Fibroblast of lung (primary cell): ENCODE data around the gene PRM1. TPM values are rescaled to one million over a fixed set of nuclear protein-coding genes. Genes with fewer than 3 reads are reported as not detected.

Experiments
- DNase-seq, 2 donors: peaks; one replicate each; pipeline versions ENCODE4 v3.0.0 to v3.0.0-alpha.2; 2010; ENCODE audit warnings: low read depth in 2 of 2
- H2AFZ ChIP-seq: 2 replicates; pipeline ENCODE4 v1.5.1; 2012; ENCODE audit warnings: low read length, control low read depth, inconsistent platforms
- H3K27ac ChIP-seq: 2 replicates; pipeline ENCODE4 v1.5.1; 2011; ENCODE audit warnings: low read length, control low read depth; ENCODE audit not compliant: insufficient read depth
- H3K27me3 ChIP-seq: 2 replicates; pipeline ENCODE4 v1.5.1; 2011; ENCODE audit warnings: mild to moderate bottlenecking, low read length; ENCODE audit not compliant: control insufficient read depth, insufficient read depth
- H3K36me3 ChIP-seq: 2 replicates; pipeline ENCODE4 v1.5.1; 2011; ENCODE audit warnings: low read length; ENCODE audit not compliant: control insufficient read depth, insufficient read depth
- H3K4me1 ChIP-seq: 2 replicates; pipeline ENCODE4 v1.5.1; 2011; ENCODE audit warnings: low read length; ENCODE audit not compliant: control insufficient read depth, insufficient read depth; ENCODE audit errors: extremely low read depth
- H3K4me2 ChIP-seq: 2 replicates; pipeline ENCODE4 v1.5.1; 2011; ENCODE audit warnings: low read length, control low read depth; ENCODE audit not compliant: insufficient read depth; ENCODE audit errors: extremely low read depth
- H3K4me3 ChIP-seq, 4 experiments: fragments of 200-600 bp in 1 of 4; sonication (generic) in 1 of 4; replicated peaks in 1 of 4; 2 replicates each; pipeline ENCODE4 v1.5.1; 2011 to 2016; ENCODE audit warnings: low read length in 4 of 4, low read depth in 3 of 4, mild to moderate bottlenecking in 3 of 4, control low read depth in 2 of 4, inconsistent platforms in 1 of 4, mixed read lengths in 1 of 4; ENCODE audit not compliant: insufficient read depth in 1 of 4; ENCODE audit errors: control extremely low read depth in 1 of 4
- H3K79me2 ChIP-seq: 2 replicates; pipeline ENCODE4 v1.5.1; 2012; ENCODE audit warnings: mild to moderate bottlenecking, low read length, inconsistent platforms; ENCODE audit not compliant: control insufficient read depth, insufficient read depth
- H3K9ac ChIP-seq: 2 replicates; pipeline ENCODE4 v1.5.1; 2011; ENCODE audit warnings: mild to moderate bottlenecking, low read length, control low read depth; ENCODE audit not compliant: insufficient read depth
- H3K9me3 ChIP-seq: 2 replicates; pipeline ENCODE4 v1.5.1; 2012; ENCODE audit warnings: low read depth, low read length; ENCODE audit not compliant: control insufficient read depth, insufficient read depth
- H4K20me1 ChIP-seq: 2 replicates; pipeline ENCODE4 v1.5.1; 2011; ENCODE audit warnings: low read length; ENCODE audit not compliant: control insufficient read depth, insufficient read depth; ENCODE audit errors: extremely low read depth
- CTCF ChIP-seq, 2 donors: IDR thresholded peaks in 1 of 2; conservative IDR thresholded peaks in 1 of 2; 1 replicate in 1 of 2; 2 replicates in 1 of 2; pipeline ENCODE4 v1.5.1; 2011 to 2012; ENCODE audit warnings: low read length in 2 of 2, control low read depth in 1 of 2, inconsistent platforms in 1 of 2, low read depth in 1 of 2, mild to moderate bottlenecking in 1 of 2
- EZH2 ChIP-seq: IDR thresholded peaks from 2 replicates; pipeline ENCODE4 v1.5.1; 2012; ENCODE audit warnings: low read length, control low read depth, mild to moderate bottlenecking; ENCODE audit errors: missing control alignments
- polyA plus RNA-seq, 2 donors: library from polyadenylated mRNA; depleted of rRNA in 1 of 2; stranded (reverse) in 1 of 2; unstranded in 1 of 2; fragments of >200 nt; gene quantifications; 2 replicates each; pipeline ENCODE4 v1.2.1, GENCODE V29; 2011 to 2012; ENCODE audit warnings: missing spikeins in 1 of 2
- total RNA-seq: library from RNA; depleted of rRNA; stranded (reverse); fragments of >200 nt; gene quantifications from 2 replicates; pipeline ENCODE4 v1.2.1, GENCODE V29; 2014

PRM1 gene
- total and polyA plus RNA-seq, 2 donors (not counting 1 experiment from before 2014, with no cell fraction given) = not detected

- Histone ChIP-seq H2AFZ (no peak overlapping the region), H3K36me3 (no peaks in the 10 kb centered on the region)
These were observed 48.0 kb downstream of the PRM1 start for GRCh38 chr16:11232852-11233726.

DNA sequence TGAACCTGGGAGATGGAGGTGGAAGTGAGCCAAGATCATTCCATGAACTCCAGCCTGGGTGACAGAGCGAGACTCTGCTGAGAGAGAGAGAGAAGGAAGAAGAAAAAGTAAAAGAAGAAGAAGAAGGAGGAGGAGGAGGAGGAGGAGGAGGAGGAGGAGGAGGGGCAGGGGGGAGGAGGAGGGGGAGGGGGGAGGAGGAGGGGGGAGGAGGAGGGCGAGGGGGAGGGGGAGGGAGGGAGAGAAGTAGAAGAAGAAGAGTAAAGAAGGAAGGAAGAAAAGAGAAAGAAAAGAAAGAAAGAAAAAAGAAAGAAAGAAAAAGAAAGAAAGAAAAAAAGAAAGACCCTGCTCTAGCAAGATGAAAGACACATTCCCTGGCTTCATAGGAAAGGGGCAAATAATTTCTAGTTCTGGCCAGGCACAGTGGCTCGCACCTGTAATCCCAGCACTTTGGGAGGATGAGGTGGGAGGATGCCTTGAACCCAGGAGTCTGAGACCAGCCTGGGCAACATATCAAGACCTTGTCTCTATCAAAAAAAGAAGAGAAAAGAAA lies 48.8 kb downstream of the PRM1 start:
- Histone ChIP-seq H3K27me3 (no peaks in the 10 kb centered on the region), H3K27ac (no peak overlapping the region), H3K9ac (no peak overlapping the region), H2AFZ (no peak overlapping the region), H3K79me2 (no peaks in the 10 kb centered on the region), H3K9me3 (no peaks in the 10 kb centered on the region), H4K20me1 (no peaks in the 10 kb centered on the region), H3K4me1 (peaks cover 2% of the 10 kb centered on the region), H3K4me3 (no peak overlapping the region), H3K36me3 (no peaks in the 10 kb centered on the region), H3K4me2 (no peak overlapping the region)
- TF ChIP-seq CTCF (conservative IDR thresholded peaks at IDR 0.05 in 1 of 2, IDR thresholded peaks at IDR 0.05 in 1 of 2; ENCODE audit: low read depth in 1 of 2, low read length in 2 of 2) (no peak), EZH2 (no peak)
- DNase-seq = no peak

More at GRCh38 chr16:11232852-11233726, 48.0 kb downstream of the PRM1 start:
- no peak overlapping the region for H3K4me3 ChIP-seq
- no peak for DNase-seq
- TF ChIP-seq CTCF (conservative IDR thresholded peaks at IDR 0.05 in 1 of 2, IDR thresholded peaks at IDR 0.05 in 1 of 2; ENCODE audit: low read depth in 1 of 2, low read length in 2 of 2) (no peak), EZH2 (no peak)
- H3K4me1 ChIP-seq = peaks cover 2% of the 10 kb centered on the region
- H3K79me2 ChIP-seq = no peaks in the 10 kb centered on the region
- no peak overlapping the region for H3K4me2 ChIP-seq
- no peak overlapping the region for H3K27ac ChIP-seq
- no peak overlapping the region for H3K9ac ChIP-seq
- no peaks in the 10 kb centered on the region for H4K20me1 ChIP-seq
- H3K9me3 ChIP-seq = no peaks in the 10 kb centered on the region
- no peaks in the 10 kb centered on the region for H3K27me3 ChIP-seq

GRCh38 chr16:11231367-11231970 lies 49.7 kb downstream of the PRM1 start:
- no peak for TF ChIP-seq CTCF (conservative IDR thresholded peaks at IDR 0.05 in 1 of 2, IDR thresholded peaks at IDR 0.05 in 1 of 2; ENCODE audit: low read depth in 1 of 2, low read length in 2 of 2)
- TF ChIP-seq EZH2 = no peak
- H3K9me3 ChIP-seq = no peaks in the 10 kb centered on the region
- no peaks in the 10 kb centered on the region for H3K36me3 ChIP-seq
- H3K4me1 ChIP-seq = peaks cover 2% of the 10 kb centered on the region
- H3K27me3 ChIP-seq = no peaks in the 10 kb centered on the region
- no peaks in the 10 kb centered on the region for H4K20me1 ChIP-seq
- H3K9ac ChIP-seq = no peak overlapping the region
- no peak overlapping the region for H3K27ac ChIP-seq
- no peaks in the 10 kb centered on the region for H3K79me2 ChIP-seq
- H2AFZ ChIP-seq = peak overlapping the region; percentile 26
- H3K4me2 ChIP-seq = no peak overlapping the region
- H3K4me3 ChIP-seq = no peak overlapping the region
- no peak for DNase-seq
